Right lobe of liver (tissue), 4 donors: ENCODE measurements around the gene AK5.

Source experiments
- POLR2A ChIP-seq: fragments of 450-650 bp; IDR thresholded peaks from one replicate; pipeline ENCODE4 v1.6.1; 2017; ENCODE audit warnings: antibody characterized with exemption, mild to moderate bottlenecking
- TF ChIP-seq, protein P1 (sequence below), 4 donors: fragments of 200-600 bp in 3 of 4; fragments of 450-650 bp in 1 of 4; IDR thresholded peaks; one replicate each; pipeline versions ENCODE4 v1.5.1 to v1.8.0; 2016 to 2022; ENCODE audit warnings: antibody characterized with exemption in 4 of 4, mild to moderate bottlenecking in 2 of 4
- donor health status: DM: no; HTN: no; CAD: no.
- donor health status: DM: no; HTN: no; CAD: no.
- donor health status: DM: no; HTN: yes; CAD: no.

DNA sequence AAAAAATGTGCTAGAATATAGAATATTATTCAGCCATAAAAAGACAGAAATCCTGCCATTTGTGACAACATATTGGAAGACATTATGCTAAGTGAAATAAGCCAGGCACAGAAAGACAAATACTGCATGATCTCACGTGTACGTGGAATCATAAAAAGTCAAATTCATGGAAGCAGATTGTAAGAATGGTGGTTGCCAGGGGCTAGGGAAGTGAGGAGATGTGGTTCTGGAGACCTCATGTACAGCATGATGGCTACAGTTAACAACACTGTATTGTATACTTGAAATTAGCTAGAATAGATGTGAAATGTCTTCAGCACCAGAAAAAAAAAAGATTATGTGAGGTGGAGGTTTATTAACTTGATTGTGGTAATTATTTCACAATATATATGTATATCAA, 234.3 kb downstream of the AK5 start:
- TF ChIP-seq, protein P1, sequence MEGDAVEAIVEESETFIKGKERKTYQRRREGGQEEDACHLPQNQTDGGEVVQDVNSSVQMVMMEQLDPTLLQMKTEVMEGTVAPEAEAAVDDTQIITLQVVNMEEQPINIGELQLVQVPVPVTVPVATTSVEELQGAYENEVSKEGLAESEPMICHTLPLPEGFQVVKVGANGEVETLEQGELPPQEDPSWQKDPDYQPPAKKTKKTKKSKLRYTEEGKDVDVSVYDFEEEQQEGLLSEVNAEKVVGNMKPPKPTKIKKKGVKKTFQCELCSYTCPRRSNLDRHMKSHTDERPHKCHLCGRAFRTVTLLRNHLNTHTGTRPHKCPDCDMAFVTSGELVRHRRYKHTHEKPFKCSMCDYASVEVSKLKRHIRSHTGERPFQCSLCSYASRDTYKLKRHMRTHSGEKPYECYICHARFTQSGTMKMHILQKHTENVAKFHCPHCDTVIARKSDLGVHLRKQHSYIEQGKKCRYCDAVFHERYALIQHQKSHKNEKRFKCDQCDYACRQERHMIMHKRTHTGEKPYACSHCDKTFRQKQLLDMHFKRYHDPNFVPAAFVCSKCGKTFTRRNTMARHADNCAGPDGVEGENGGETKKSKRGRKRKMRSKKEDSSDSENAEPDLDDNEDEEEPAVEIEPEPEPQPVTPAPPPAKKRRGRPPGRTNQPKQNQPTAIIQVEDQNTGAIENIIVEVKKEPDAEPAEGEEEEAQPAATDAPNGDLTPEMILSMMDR (IDR thresholded peaks at IDR 0.05), result no peak
- no peak for TF ChIP-seq POLR2A
